HG03135 (cell line): ENCODE data around the gene AP4S1.

Source experiments
- ATAC-seq: cut with Tn5 transposase; IDR thresholded peaks from one replicate; pipeline ENCODE4 v1.9.1; 2021; ENCODE audit warnings: mild to moderate bottlenecking, moderate library complexity; ENCODE audit not compliant: unreplicated experiment

The AP4S1 gene

DNA sequence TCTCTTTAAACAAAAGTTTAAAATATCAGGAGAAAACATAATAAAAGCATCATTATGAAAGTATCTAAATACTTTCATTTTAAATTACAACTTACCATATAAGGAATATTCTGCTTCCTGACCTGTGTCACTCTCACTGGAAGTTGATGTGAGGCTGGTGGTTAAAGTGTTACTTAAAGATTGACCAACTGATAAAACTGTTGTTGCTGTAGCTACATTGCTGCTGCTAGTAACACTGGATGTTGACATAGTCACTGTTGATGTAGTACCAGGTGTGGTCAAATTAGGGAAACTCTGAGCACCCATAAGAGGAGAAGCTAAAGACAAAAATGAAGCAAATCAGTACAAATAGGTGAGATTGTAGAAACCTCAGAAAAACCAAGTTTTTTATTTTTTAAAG lies 102.2 kb downstream of the AP4S1 start:
- ATAC-seq: peak; percentile 83

DNA sequence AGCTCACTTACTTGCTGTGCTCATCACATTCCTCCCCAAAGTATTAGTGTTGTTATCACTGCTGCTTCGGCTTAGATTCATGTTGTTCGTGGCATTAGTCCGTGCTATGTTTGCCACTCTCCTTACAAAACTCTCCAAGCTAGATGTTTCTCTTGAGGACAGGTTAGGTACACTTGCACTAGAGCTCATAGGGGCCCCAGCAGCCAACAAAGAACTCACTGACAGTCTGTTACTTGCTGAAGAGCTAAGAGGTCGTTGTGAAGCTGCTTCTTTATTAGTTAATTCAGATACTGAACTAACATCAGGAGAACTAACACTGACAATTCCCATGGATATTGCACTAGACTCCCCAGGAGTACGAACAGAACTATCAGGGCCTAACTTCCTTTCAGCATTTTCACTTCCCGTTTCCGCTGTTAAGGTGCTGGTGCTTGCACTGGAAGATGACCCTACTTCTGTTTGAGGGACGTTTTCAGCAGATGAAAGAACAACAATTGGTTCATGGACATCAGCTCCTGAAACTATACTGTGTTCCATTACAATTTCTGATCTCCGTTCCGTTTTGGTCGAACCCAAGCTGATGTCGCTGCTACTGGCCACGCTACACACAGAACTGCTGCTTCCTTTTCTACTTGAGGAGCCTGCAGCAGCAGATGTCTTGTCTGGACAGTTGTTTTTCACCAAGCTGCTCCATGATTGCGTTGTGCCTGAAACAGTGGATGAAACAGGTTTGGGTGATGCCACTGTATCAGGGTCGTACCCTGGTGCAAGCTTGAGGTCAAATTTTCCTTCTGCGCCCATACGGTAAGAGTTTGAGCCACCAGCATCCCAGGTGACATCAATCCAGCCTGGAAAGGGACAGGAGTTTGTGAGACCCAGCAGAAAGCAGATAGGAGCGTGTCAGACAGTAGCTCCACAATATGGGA lies 103.4 kb downstream of the AP4S1 start:
- no peak for ATAC-seq

GRCh38 chr14:31133133-31133532 lies 107.7 kb downstream of the AP4S1 start:
- ATAC-seq: no peak

GRCh38 chr14:31137214-31137889 lies 111.9 kb downstream of the AP4S1 start:
- ATAC-seq: no peak

GRCh38 chr14:31138301-31138700 lies 112.9 kb downstream of the AP4S1 start:
- ATAC-seq: no peak

GRCh38 chr14:31139301-31139847 lies 113.9 kb downstream of the AP4S1 start:
- no peak for ATAC-seq

DNA sequence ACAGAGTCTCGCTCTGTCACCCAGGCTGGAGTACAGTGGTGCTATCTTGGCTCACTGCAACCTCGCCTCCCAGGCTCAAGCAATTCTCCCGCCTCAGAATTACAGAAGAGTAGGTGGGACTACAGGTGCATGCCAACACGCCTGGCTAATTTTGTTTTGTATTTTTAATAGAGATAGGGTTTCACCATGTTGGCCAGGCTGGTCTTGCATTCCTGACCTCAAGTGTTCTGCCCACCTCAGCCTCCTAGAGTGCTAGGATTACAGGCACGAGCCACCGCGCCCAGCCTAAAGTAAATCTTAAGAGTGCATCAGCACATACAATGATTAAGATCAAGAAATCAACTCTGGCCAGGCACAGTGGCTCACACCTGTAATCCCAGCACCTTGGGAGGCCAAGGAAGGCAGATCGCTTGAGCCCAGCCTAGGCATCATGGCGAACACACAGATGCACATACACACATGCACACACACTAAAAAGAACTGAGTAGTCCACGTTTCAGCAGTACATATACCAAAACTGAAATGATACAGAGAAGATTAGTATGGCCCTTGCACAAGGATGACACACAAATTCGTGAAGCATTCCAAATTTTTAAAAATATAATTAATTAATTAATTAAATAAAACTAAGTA lies 117.1 kb downstream of the AP4S1 start:
- ATAC-seq: no peak
